ELR (cell line): Measurements from ENCODE around the gene RASSF8.
A peak's percentile ranks its signal among the peaks of the same experiment; 100 is the strongest.
"Not testable (repeated sequence)": the region's sequence is repeated elsewhere in the genome, so short reads cannot be mapped to it uniquely, and the experiment has no call there.

Experiments
- DNase-seq: peaks from one replicate; pipeline ENCODE4 v3.0.0-alpha.2; 2015; ENCODE audit warnings: low read depth

The RASSF8 gene

GRCh38 chr12:26029736-26030022 lies 71.2 kb downstream of the RASSF8 start:
- no peak for DNase-seq

- DNase-seq = no peak
These were observed 71.9 kb downstream of the RASSF8 start for GRCh38 chr12:26030371-26030770.

GRCh38 chr12:26031318-26031717 lies 72.8 kb downstream of the RASSF8 start:
- DNase-seq = no peak

- DNase-seq = no peak
These were observed 73.3 kb downstream of the RASSF8 start for GRCh38 chr12:26031827-26032226.

DNA sequence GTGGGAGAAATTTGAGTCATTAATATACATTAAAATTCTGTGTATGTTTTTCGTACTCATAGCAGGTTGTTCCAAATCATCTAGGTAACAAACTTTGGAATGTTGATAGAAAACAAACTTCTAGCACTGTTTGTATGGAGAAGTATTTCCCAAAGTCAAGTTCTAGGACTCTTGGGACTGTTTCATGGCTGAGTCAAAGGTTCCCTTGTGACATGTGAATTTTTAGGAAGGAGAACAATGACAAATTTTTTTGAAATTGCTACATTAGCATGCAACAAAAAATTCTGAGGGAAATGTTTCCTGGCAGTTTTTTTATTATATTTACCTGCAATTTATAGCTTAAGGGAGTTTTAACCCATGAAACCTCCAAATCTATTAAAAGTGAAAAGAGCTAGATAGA lies 73.8 kb downstream of the RASSF8 start:
- DNase-seq = no peak

- no peak for DNase-seq
These were observed 74.3 kb downstream of the RASSF8 start for GRCh38 chr12:26032719-26033241.

GRCh38 chr12:26034371-26035142 lies 76.1 kb downstream of the RASSF8 start:
- no peak for DNase-seq

DNA sequence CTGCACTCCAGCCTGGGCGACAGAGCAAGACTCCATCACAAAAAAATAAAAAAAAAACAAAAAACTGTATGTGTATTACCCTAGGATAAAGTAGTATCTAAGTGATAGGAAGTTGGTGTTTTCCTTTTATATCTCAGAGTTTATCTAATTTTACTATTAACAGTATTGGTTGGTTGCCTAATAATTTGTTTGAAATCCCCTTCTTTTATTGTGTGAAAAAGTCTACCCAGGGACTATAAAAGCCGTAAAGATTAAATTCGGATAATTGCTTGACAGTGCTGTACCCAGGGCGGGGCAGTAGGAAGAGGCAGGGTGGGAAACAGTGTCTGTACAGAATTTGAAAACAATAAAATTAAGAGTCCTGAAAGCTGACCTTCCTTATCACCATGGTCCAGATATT lies 78.4 kb downstream of the RASSF8 start:
- no peak for DNase-seq

- no peak for DNase-seq
These were observed 79.2 kb downstream of the RASSF8 start for GRCh38 chr12:26037615-26038220.

DNA sequence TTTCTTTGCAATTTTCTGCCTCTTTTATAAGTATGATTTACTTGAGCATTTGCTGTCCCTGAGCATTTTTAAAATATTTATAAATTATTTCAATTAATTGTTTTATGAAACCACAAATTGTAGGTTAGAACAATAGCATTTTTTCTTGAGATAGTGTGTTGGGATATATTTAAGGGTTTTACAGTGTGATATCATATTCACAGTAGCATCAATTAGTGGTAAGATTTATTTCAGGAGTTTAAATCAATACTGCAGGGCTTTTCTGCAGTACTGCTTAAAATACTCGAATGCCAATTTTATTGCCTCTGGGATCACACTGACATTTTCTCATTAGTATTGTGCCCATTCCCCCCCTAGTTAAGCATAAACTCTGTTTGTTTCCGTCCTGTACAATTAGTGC lies 84.2 kb downstream of the RASSF8 start:
- DNase-seq = no peak

GRCh38 chr12:26043135-26044006 lies 84.9 kb downstream of the RASSF8 start:
- no peak for DNase-seq

- DNase-seq = no peak
These were observed 85.5 kb downstream of the RASSF8 start for GRCh38 chr12:26044007-26044394.

- DNase-seq = no peak
These were observed 86.1 kb downstream of the RASSF8 start for GRCh38 chr12:26044592-26044991.

DNA sequence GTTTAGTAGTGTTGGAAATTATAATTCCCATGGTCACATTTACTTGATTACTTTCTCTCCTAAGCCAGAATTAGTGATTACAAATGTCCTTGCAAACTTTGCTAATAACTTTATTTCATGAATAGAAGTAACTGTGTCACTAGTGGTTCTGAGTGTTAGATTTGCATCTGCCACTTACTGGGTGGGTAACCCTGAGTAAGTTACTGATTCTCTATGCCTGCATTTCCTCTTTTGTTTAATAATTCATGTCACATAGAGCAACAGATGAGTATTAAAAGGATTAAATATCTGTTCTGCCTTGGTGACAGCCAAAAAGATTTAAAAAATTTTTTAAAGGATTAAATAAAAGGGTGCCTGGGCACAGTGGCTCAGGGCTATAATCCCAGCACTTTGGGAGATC lies 87.7 kb downstream of the RASSF8 start:
- DNase-seq = no peak

DNA sequence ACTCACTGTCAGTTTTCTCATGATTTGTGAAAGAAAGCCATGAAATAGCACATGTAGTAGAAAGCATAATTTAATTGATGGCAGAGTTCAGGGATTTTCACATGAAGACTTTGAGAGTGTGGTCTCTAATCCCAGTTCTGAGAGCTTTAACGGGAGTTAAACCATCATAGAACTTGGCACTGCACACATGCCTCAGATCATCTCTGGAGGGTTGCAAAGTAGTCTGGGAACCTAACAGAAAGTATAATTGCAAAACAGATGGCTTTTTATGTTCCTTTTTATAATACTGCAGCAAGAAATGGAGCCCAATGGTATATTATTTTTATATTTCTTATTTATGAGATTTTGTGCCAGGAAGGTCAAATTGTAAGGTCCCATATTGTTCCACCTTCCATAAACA lies 88.4 kb downstream of the RASSF8 start:
- no peak for DNase-seq

GRCh38 chr12:26047401-26048226 lies 89.1 kb downstream of the RASSF8 start:
- no peak for DNase-seq

DNA sequence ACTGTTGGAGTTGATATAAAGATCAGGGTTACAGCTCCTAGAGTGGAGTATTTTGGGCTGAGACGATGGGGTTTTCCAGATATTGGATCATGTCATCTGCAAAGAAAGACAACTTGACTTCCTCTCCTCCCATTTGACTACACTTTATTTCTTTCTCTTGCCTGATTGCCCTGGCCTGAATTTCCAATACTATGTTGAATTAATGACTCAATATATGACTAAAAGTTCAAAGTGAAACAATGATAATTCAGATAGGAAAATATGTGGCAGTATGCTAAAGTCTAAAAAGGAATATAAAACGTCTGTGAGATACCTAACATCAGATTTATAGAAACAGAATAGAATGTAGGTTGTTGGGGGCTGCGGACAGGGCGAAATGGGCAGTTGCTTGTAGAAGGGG lies 94.2 kb downstream of the RASSF8 start:
- no peak for DNase-seq

DNA sequence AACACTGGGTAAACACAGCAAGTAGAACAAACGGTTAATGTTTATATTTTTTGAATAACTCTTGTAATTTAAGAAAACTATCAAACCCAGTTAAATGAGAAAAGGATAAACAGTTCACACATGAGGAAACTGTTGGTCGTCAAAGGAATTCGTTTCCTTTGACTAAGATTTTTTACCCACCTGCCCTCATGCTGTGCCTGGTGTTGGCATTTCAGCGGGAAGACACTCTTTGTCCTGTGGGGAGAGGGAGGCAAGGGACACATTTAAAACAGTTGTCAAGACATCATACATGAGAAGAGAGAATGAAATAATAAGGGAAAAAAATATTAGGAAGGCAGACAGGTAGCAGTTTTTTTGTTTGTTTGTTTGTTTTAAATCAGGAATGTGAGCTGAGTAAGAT lies 95.9 kb downstream of the RASSF8 start:
- DNase-seq = no peak

GRCh38 chr12:26055087-26055486 lies 96.6 kb downstream of the RASSF8 start:
- no peak for DNase-seq

DNA sequence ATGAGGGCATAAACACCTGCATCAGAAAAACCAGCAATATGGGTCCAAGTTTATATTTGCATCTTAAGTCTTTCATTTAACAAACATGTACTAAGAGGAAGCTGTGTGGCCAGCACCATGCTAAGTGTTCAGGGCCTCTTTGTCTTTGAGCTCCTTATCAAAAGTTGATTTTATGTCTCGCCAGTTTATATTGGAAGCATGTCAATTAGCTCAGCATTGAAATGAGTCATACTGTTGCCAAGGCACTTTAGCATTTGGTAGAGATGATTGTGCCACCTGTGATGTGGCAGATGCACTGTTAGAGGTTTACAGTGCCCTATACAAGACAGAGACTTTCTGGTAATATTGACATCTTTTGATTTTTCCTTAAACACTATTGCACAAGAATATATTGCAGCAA lies 97.9 kb downstream of the RASSF8 start:
- DNase-seq = peak; percentile 39

DNA sequence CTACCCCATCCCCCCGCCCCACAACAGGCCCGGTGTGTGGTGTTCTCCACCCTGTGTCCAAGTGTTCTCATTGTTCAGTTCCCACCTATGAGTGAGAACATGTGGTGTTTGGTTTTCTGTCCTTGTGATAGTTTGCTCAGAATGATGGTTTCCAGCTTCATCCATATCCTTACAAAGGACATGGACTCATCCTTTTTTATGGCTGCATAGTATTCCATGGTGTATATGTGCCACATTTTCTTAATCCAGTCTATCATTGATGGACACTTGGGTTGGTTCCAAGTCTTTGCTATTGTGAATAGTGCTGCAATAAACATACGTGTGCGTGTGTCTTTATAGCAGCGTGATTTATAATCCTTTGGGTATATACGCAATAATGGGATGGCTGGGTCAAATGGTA lies 98.8 kb downstream of the RASSF8 start:
- not testable (repeated sequence) for DNase-seq

GRCh38 chr12:26058308-26058707 lies 99.8 kb downstream of the RASSF8 start:
- DNase-seq = peak; percentile 17
